ENCODE measurements around the gene ACOX1.

The ACOX1 gene

DNA sequence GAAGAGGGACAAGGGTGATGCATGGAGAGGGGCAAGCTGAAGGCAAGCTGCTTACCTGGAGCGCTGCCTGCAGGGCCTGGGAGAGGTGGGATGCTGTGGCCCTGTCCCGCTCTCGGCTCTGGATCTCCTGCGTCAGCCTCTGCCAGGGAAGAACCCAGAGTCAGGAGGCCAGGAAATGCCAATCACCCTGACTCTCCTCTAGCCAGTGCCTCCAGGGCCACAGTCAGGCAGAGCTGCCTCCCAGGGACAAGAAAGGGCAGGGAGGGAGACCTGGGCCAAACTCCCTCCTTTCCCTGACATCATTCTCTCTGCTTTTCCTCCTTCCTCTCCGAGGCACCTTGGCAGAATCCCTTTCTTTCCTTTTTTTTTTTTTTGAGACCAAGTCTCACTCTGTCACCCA, 33.0 kb upstream of the ACOX1 start:
- Histone ChIP-seq H3F3A (ENCODE audit: low read depth) (no peaks in the 10 kb centered on the region), H3K9me2 (replicated peaks; ENCODE audit: low read depth, low read length) (no peaks in the 10 kb centered on the region), H2AFZ (ENCODE audit: low read length) (no peak overlapping the region), H3K79me2 (ENCODE audit: insufficient read depth, low read length) (no peaks in the 10 kb centered on the region), H3K9me3 (ENCODE audit: insufficient read depth, low read depth, low read length) (no peaks in the 10 kb centered on the region), H3K9ac (ENCODE audit: low read depth, low read length, poor library complexity, severe bottlenecking) (no peak overlapping the region), H3K4me1 (ENCODE audit: insufficient read depth, low read length, poor library complexity, severe bottlenecking) (peaks cover 5% of the 10 kb centered on the region), H3K4me2 (ENCODE audit: low read depth, low read length, poor library complexity, severe bottlenecking) (no peak overlapping the region), H4K20me1 (ENCODE audit: insufficient read depth, low read length, poor library complexity, severe bottlenecking) (no peaks in the 10 kb centered on the region), H3K27me3 (ENCODE audit: insufficient read depth, low read length, poor library complexity, severe bottlenecking) (no peaks in the 10 kb centered on the region), H3K4me3 (ENCODE audit: low read length, poor library complexity, severe bottlenecking) (no peak overlapping the region), H3K36me3 (ENCODE audit: insufficient read depth, low read length) (no peaks in the 10 kb centered on the region)
- TF ChIP-seq CTCF (conservative IDR thresholded peaks at IDR 0.05; ENCODE audit: low read length) (no peak), EZH2phosphoT487 (IDR thresholded peaks at IDR 0.05; ENCODE audit: borderline replicate concordance) (no peak)

- Histone ChIP-seq H3K4me2 (ENCODE audit: low read depth, low read length, poor library complexity, severe bottlenecking) (no peak overlapping the region), H3K36me3 (ENCODE audit: insufficient read depth, low read length) (no peaks in the 10 kb centered on the region), H3K4me1 (ENCODE audit: insufficient read depth, low read length, poor library complexity, severe bottlenecking) (peaks cover 13% of the 10 kb centered on the region), H3F3A (ENCODE audit: low read depth) (no peaks in the 10 kb centered on the region), H3K4me3 (ENCODE audit: low read length, poor library complexity, severe bottlenecking) (no peak overlapping the region), H3K79me2 (ENCODE audit: insufficient read depth, low read length) (no peaks in the 10 kb centered on the region), H4K20me1 (ENCODE audit: insufficient read depth, low read length, poor library complexity, severe bottlenecking) (no peaks in the 10 kb centered on the region), H2AFZ (ENCODE audit: low read length) (no peak overlapping the region), H3K9me2 (replicated peaks; ENCODE audit: low read depth, low read length) (no peaks in the 10 kb centered on the region), H3K9ac (ENCODE audit: low read depth, low read length, poor library complexity, severe bottlenecking) (no peak overlapping the region), H3K9me3 (ENCODE audit: insufficient read depth, low read depth, low read length) (no peaks in the 10 kb centered on the region), H3K27me3 (ENCODE audit: insufficient read depth, low read length, poor library complexity, severe bottlenecking) (no peaks in the 10 kb centered on the region)
- no peak for TF ChIP-seq EZH2phosphoT487 (IDR thresholded peaks at IDR 0.05; ENCODE audit: borderline replicate concordance)
- no peak for TF ChIP-seq CTCF (conservative IDR thresholded peaks at IDR 0.05; ENCODE audit: low read length)
Measured at GRCh38 chr17:76009969-76010661, 31.1 kb upstream of the ACOX1 start.

- H3K9ac ChIP-seq (ENCODE audit: low read depth, low read length, poor library complexity, severe bottlenecking) = no peak overlapping the region
- TF ChIP-seq EZH2phosphoT487 (IDR thresholded peaks at IDR 0.05; ENCODE audit: borderline replicate concordance) (no peak), CTCF (conservative IDR thresholded peaks at IDR 0.05; ENCODE audit: low read length) (no peak)
- no peaks in the 10 kb centered on the region for H3K9me2 ChIP-seq (replicated peaks; ENCODE audit: low read depth, low read length)
- H3K4me1 ChIP-seq (ENCODE audit: insufficient read depth, low read length, poor library complexity, severe bottlenecking) = peaks cover 16% of the 10 kb centered on the region
- no peaks in the 10 kb centered on the region for H3K9me3 ChIP-seq (ENCODE audit: insufficient read depth, low read depth, low read length)
- H4K20me1 ChIP-seq (ENCODE audit: insufficient read depth, low read length, poor library complexity, severe bottlenecking) = no peaks in the 10 kb centered on the region
- no peaks in the 10 kb centered on the region for H3K79me2 ChIP-seq (ENCODE audit: insufficient read depth, low read length)
- no peaks in the 10 kb centered on the region for H3F3A ChIP-seq (ENCODE audit: low read depth)
- no peak overlapping the region for H3K4me3 ChIP-seq (ENCODE audit: low read length, poor library complexity, severe bottlenecking)
- no peak overlapping the region for H2AFZ ChIP-seq (ENCODE audit: low read length)
- no peaks in the 10 kb centered on the region for H3K36me3 ChIP-seq (ENCODE audit: insufficient read depth, low read length)
- no peak overlapping the region for H3K4me2 ChIP-seq (ENCODE audit: low read depth, low read length, poor library complexity, severe bottlenecking)
- H3K27me3 ChIP-seq (ENCODE audit: insufficient read depth, low read length, poor library complexity, severe bottlenecking) = no peaks in the 10 kb centered on the region
Measured at GRCh38 chr17:76009447-76009846, 30.5 kb upstream of the ACOX1 start.
